ENCODE data around the gene RDH11. TPM values are rescaled to one million over a fixed set of nuclear protein-coding genes. Genes with fewer than 3 reads are reported as not detected.

The RDH11 gene
- total RNA-seq, 1 experiment from 2014 or later = 125 TPM

GRCh38 chr14:67650151-67650550 lies 45.4 kb downstream of the RDH11 start:
- POLR2A ChIA-PET (ENCODE audit: unreplicated experiment) = no interaction called here
- H2AFZ ChIP-seq (ENCODE audit: low read length) = no peak overlapping the region
- DNase-seq (no peak), ATAC-seq (no peak)
- no peak overlapping the region for H3K4me2 ChIP-seq (ENCODE audit: low read length)
- TF ChIP-seq EZH2phosphoT487 (IDR thresholded peaks at IDR 0.05; ENCODE audit: borderline replicate concordance, low read length) (no peak), EZH2 (IDR thresholded peaks at IDR 0.05; ENCODE audit: low read length, unreplicated experiment) (no peak), CTCF (conservative IDR thresholded peaks at IDR 0.05; ENCODE audit: low read depth, low read length) (no peak)
- CTCF ChIA-PET = no interaction called here
- intact Hi-C loops (cut with micrococcal nuclease) = no loop called here
- H3K79me2 ChIP-seq (ENCODE audit: low read length) = no peaks in the 10 kb centered on the region
- peaks cover 55% of the 10 kb centered on the region for H3K36me3 ChIP-seq (ENCODE audit: low read depth, low read length)
- H3K9me2 ChIP-seq (replicated peaks; ENCODE audit: low read length) = no peaks in the 10 kb centered on the region
- no peaks in the 10 kb centered on the region for H3F3A ChIP-seq (ENCODE audit: low read length, unreplicated experiment)
- H4K20me1 ChIP-seq (ENCODE audit: low read length) = no peaks in the 10 kb centered on the region
- H3K4me1 ChIP-seq (ENCODE audit: insufficient read depth, low read length) = no peaks in the 10 kb centered on the region
- no peak overlapping the region for H3K4me3 ChIP-seq (ENCODE audit: low read length)
- no peaks in the 10 kb centered on the region for H3K9me3 ChIP-seq (ENCODE audit: low read length)
- H3K27ac ChIP-seq (ENCODE audit: low read length) = no peak overlapping the region
- BruUV-seq (replicated peaks) = no TSS peak
- H3K9ac ChIP-seq (ENCODE audit: low read length) = no peak overlapping the region
- no peaks in the 10 kb centered on the region for H3K27me3 ChIP-seq (ENCODE audit: low read length)

- intact Hi-C loops (cut with micrococcal nuclease) = no loop called here
- Histone ChIP-seq H3K36me3 (ENCODE audit: low read depth, low read length) (peaks cover 30% of the 10 kb centered on the region), H3K79me2 (ENCODE audit: low read length) (no peaks in the 10 kb centered on the region), H3K27ac (ENCODE audit: low read length) (no peak overlapping the region), H3K4me3 (ENCODE audit: low read length) (no peak overlapping the region), H2AFZ (ENCODE audit: low read length) (no peak overlapping the region), H3K27me3 (ENCODE audit: low read length) (no peaks in the 10 kb centered on the region), H3K9me3 (ENCODE audit: low read length) (no peaks in the 10 kb centered on the region), H3K9ac (ENCODE audit: low read length) (no peak overlapping the region), H3K4me1 (ENCODE audit: insufficient read depth, low read length) (no peaks in the 10 kb centered on the region), H3K4me2 (ENCODE audit: low read length) (no peak overlapping the region), H4K20me1 (ENCODE audit: low read length) (no peaks in the 10 kb centered on the region), H3K9me2 (replicated peaks; ENCODE audit: low read length) (no peaks in the 10 kb centered on the region), H3F3A (ENCODE audit: low read length, unreplicated experiment) (no peaks in the 10 kb centered on the region)
- DNase-seq = no peak
- POLR2A ChIA-PET (ENCODE audit: unreplicated experiment) = no interaction called here
- no TSS peak for BruUV-seq (replicated peaks)
- ATAC-seq = no peak
- TF ChIP-seq EZH2 (IDR thresholded peaks at IDR 0.05; ENCODE audit: low read length, unreplicated experiment) (no peak), EZH2phosphoT487 (IDR thresholded peaks at IDR 0.05; ENCODE audit: borderline replicate concordance, low read length) (no peak), CTCF (conservative IDR thresholded peaks at IDR 0.05; ENCODE audit: low read depth, low read length) (no peak)
- CTCF ChIA-PET = no interaction called here
These were observed 49.4 kb downstream of the RDH11 start for GRCh38 chr14:67646131-67646530.

GRCh38 chr14:67645414-67645813 lies 50.1 kb downstream of the RDH11 start:
- no TSS peak for BruUV-seq (replicated peaks)
- Histone ChIP-seq H3K36me3 (ENCODE audit: low read depth, low read length) (peaks cover 23% of the 10 kb centered on the region), H2AFZ (ENCODE audit: low read length) (no peak overlapping the region), H3F3A (ENCODE audit: low read length, unreplicated experiment) (no peaks in the 10 kb centered on the region), H3K4me2 (ENCODE audit: low read length) (no peak overlapping the region), H3K27ac (ENCODE audit: low read length) (no peak overlapping the region), H3K4me1 (ENCODE audit: insufficient read depth, low read length) (no peaks in the 10 kb centered on the region), H3K9ac (ENCODE audit: low read length) (no peak overlapping the region), H3K9me3 (ENCODE audit: low read length) (no peaks in the 10 kb centered on the region), H3K4me3 (ENCODE audit: low read length) (no peak overlapping the region), H3K27me3 (ENCODE audit: low read length) (no peaks in the 10 kb centered on the region), H3K9me2 (replicated peaks; ENCODE audit: low read length) (no peaks in the 10 kb centered on the region), H3K79me2 (ENCODE audit: low read length) (no peaks in the 10 kb centered on the region), H4K20me1 (ENCODE audit: low read length) (no peaks in the 10 kb centered on the region)
- ChIA-PET CTCF (no interaction called here), POLR2A (ENCODE audit: unreplicated experiment) (no interaction called here)
- ATAC-seq (no peak), DNase-seq (no peak)
- intact Hi-C loops (cut with micrococcal nuclease) = no loop called here
- no peak for TF ChIP-seq EZH2 (IDR thresholded peaks at IDR 0.05; ENCODE audit: low read length, unreplicated experiment)
- no peak for TF ChIP-seq EZH2phosphoT487 (IDR thresholded peaks at IDR 0.05; ENCODE audit: borderline replicate concordance, low read length)
- TF ChIP-seq CTCF (conservative IDR thresholded peaks at IDR 0.05; ENCODE audit: low read depth, low read length) = no peak

All from PC-3 (cell line).